H1 (cell line): ENCODE measurements around the gene FCRL6. TPM values are rescaled to one million over a fixed set of nuclear protein-coding genes. Genes with fewer than 3 reads are reported as not detected.

Source experiments
- HDAC2 ChIP-seq, 2 experiments: fragments of 300-600 bp in 1 of 2; sonication (generic) in 1 of 2; IDR thresholded peaks; 2 replicates each; pipeline ENCODE4 v1.6.1; 2011 to 2012; ENCODE audit warnings: low read depth in 2 of 2, low read length in 2 of 2, mild to moderate bottlenecking in 2 of 2, moderate library complexity in 2 of 2, borderline replicate concordance in 1 of 2, inconsistent platforms in 1 of 2
- JUND ChIP-seq: IDR thresholded peaks from 2 replicates; pipeline ENCODE4 v1.6.1; 2011; ENCODE audit warnings: mild to moderate bottlenecking, improper control_type of control experiment, low read length
- KDM5A ChIP-seq: fragments of 200-600 bp; IDR thresholded peaks from 2 replicates; pipeline ENCODE4 v1.7.1; 2012; ENCODE audit warnings: mild to moderate bottlenecking, low read length, inconsistent platforms, mixed read lengths
- MAFK ChIP-seq: IDR thresholded peaks from 2 replicates; pipeline ENCODE4 v1.6.1; 2012; ENCODE audit warnings: low read depth, mild to moderate bottlenecking, improper control_type of control experiment, low read length
- PHF8 ChIP-seq: fragments of 200-600 bp; sonication (generic); conservative IDR thresholded peaks from 2 replicates; pipeline ENCODE4 v1.7.1; 2012; ENCODE audit warnings: low read depth, mild to moderate bottlenecking, inconsistent platforms, low read length, moderate library complexity
- RNF2 ChIP-seq: fragments of 200-900, 300-1000 bp; sonication (generic); IDR thresholded peaks from 2 replicates; pipeline ENCODE4 v1.7.1; 2016; ENCODE audit warnings: borderline replicate concordance, low read depth, mild to moderate bottlenecking, antibody characterized with exemption, low read length; ENCODE audit not compliant: poor library complexity, severe bottlenecking; ENCODE audit errors: missing control alignments
- SRF ChIP-seq: IDR thresholded peaks from 2 replicates; pipeline ENCODE4 v1.6.1; 2011; ENCODE audit warnings: mild to moderate bottlenecking, low read depth, low read length, moderate library complexity
- TAF7 ChIP-seq: optimal IDR thresholded peaks from 2 replicates; pipeline ENCODE3; 2011; ENCODE audit warnings: low read depth, mild to moderate bottlenecking, inconsistent platforms, low read length, moderate library complexity, borderline replicate concordance
- polyA plus RNA-seq, 7 experiments: library from polyadenylated mRNA; depleted of rRNA in 3 of 7; stranded (reverse) in 5 of 7; unstranded in 2 of 7; fragments of >200 nt in 5 of 7; fragments of 200-250 nt in 2 of 7; gene quantifications; 1 replicate in 5 of 7; 2 replicates in 1 of 7; 4 replicates in 1 of 7; pipeline versions ENCODE4 v1.2.1 to v1.2.3, GENCODE V29; 2011 to 2013; ENCODE audit warnings: missing spikeins in 2 of 7, mixed read lengths in 2 of 7
- total RNA-seq: library from RNA; stranded (reverse); fragmentation: NEBNext Ultra II Directional; extraction: Animal tissue kit (Norgen Biotek cat#: 25700); gene quantifications from 2 replicates; pipeline ENCODE4 v1.2.1, GENCODE V29; 2021

The FCRL6 gene
- total and polyA plus RNA-seq, 2 of the 8 experiments (the other 6 are each of a cell fraction or from before 2014, with no cell fraction given) = not detected

- TF ChIP-seq TAF7 (no peak), SRF (no peak), KDM5A (no peak), JUND (no peak), MAFK (no peak; the same call in 1 of the 2 replicates), HDAC2 (IDR thresholded peaks at IDR 0.05; ENCODE audit: borderline replicate concordance in 1 of 2, low read depth in 2 of 2, low read length in 2 of 2) (no peak), PHF8 (no peak), RNF2 (no peak)
- TF ChIP-seq, all 59 proteins: peak for 0
Measured at GRCh38 chr1:159829822-159830465, 27.8 kb downstream of the FCRL6 start (continued).
